ENCODE results near the gene USP10. TPM values are rescaled to one million over a fixed set of nuclear protein-coding genes. Genes with fewer than 3 reads are reported as not detected.
"Not testable (repeated sequence)": the region's sequence is repeated elsewhere in the genome, so short reads cannot be mapped to it uniquely, and the experiment has no call there.

Gene USP10
- total RNA-seq, 1 donor from 2014 or later, result 55.1 TPM

GRCh38 chr16:84673561-84673960, 26.2 kb upstream of the USP10 start:
- no peak for DNase-seq (ENCODE audit: low read depth, low spot score)

- DNase-seq (ENCODE audit: low read depth, low spot score), result no peak
These were observed 24.4 kb upstream of the USP10 start for GRCh38 chr16:84675423-84675822.

GRCh38 chr16:84675884-84676283, 23.9 kb upstream of the USP10 start:
- no peak for DNase-seq (ENCODE audit: low read depth, low spot score)

GRCh38 chr16:84677017-84677803, 22.6 kb upstream of the USP10 start:
- no peak for DNase-seq (ENCODE audit: low read depth, low spot score)

- DNase-seq (ENCODE audit: low read depth, low spot score), result no peak
These were observed 22.0 kb upstream of the USP10 start for GRCh38 chr16:84677849-84678248.

- no peak for DNase-seq (ENCODE audit: low read depth, low spot score)
These were observed 21.3 kb upstream of the USP10 start for GRCh38 chr16:84678541-84678940.

GRCh38 chr16:84680165-84680842, 19.5 kb upstream of the USP10 start:
- no peak for DNase-seq (ENCODE audit: low read depth, low spot score)

GRCh38 chr16:84680843-84681629, 18.8 kb upstream of the USP10 start:
- DNase-seq (ENCODE audit: low read depth, low spot score), result no peak

- no peak for DNase-seq (ENCODE audit: low read depth, low spot score)
These were observed 15.9 kb upstream of the USP10 start for GRCh38 chr16:84683691-84684591.

- no peak for DNase-seq (ENCODE audit: low read depth, low spot score)
These were observed 15.2 kb upstream of the USP10 start for GRCh38 chr16:84684592-84684965.

GRCh38 chr16:84685210-84685609, 14.6 kb upstream of the USP10 start:
- DNase-seq (ENCODE audit: low read depth, low spot score), result no peak

- no peak for DNase-seq (ENCODE audit: low read depth, low spot score)
These were observed 13.0 kb upstream of the USP10 start for GRCh38 chr16:84686707-84687298.

- no peak for DNase-seq (ENCODE audit: low read depth, low spot score)
These were observed 12.1 kb upstream of the USP10 start for GRCh38 chr16:84687715-84688114.

GRCh38 chr16:84688163-84688562, 11.6 kb upstream of the USP10 start:
- DNase-seq (ENCODE audit: low read depth, low spot score), result not testable (repeated sequence)

GRCh38 chr16:84689111-84689510, 10.7 kb upstream of the USP10 start:
- DNase-seq (ENCODE audit: low read depth, low spot score), result peak; percentile 67

- no peak for DNase-seq (ENCODE audit: low read depth, low spot score)
These were observed 9.5 kb upstream of the USP10 start for GRCh38 chr16:84690088-84690819.

GRCh38 chr16:84692451-84693214, 7.2 kb upstream of the USP10 start:
- DNase-seq (ENCODE audit: low read depth, low spot score), result peak; percentile 54

- not testable (repeated sequence) for DNase-seq (ENCODE audit: low read depth, low spot score)
These were observed 5.9 kb upstream of the USP10 start for GRCh38 chr16:84693869-84694268.

GRCh38 chr16:84694980-84695379, 4.8 kb upstream of the USP10 start:
- DNase-seq (ENCODE audit: low read depth, low spot score), result no peak
